GM12864 (cell line): ENCODE measurements around the gene PDLIM1.

ENCODE experiments used
- DNase-seq: peaks from one replicate; pipeline ENCODE4 v3.0.0-alpha.2; 2011; ENCODE audit warnings: low read depth
- H3K4me3 ChIP-seq: 2 replicates; pipeline ENCODE4 v1.5.1; 2011; ENCODE audit warnings: mild to moderate bottlenecking, low read depth, low read length, control low read depth
- CTCF ChIP-seq: IDR thresholded peaks from 2 replicates; pipeline ENCODE4 v1.5.1; 2011; ENCODE audit warnings: low read depth, mild to moderate bottlenecking, moderate library complexity, low read length, control low read depth, inconsistent platforms; ENCODE audit errors: missing control alignments

Gene PDLIM1

GRCh38 chr10:95300022-95300539, 9.3 kb upstream of the PDLIM1 start:
- no peak overlapping the region for H3K4me3 ChIP-seq
- DNase-seq = no peak
- no peak for TF ChIP-seq CTCF

GRCh38 chr10:95297402-95297801, 6.6 kb upstream of the PDLIM1 start:
- peak; percentile 60 for DNase-seq
- H3K4me3 ChIP-seq = no peak overlapping the region
- TF ChIP-seq CTCF = no peak

- TF ChIP-seq CTCF = no peak
- no peak for DNase-seq
- H3K4me3 ChIP-seq = no peak overlapping the region
These were observed 6.0 kb upstream of the PDLIM1 start for GRCh38 chr10:95296764-95297163.

GRCh38 chr10:95295031-95295755, 4.4 kb upstream of the PDLIM1 start:
- TF ChIP-seq CTCF = no peak
- H3K4me3 ChIP-seq = peak overlapping the region; percentile 44
- DNase-seq = peak; percentile 97

GRCh38 chr10:95293631-95294030, 2.8 kb upstream of the PDLIM1 start:
- no peak overlapping the region; the same call in 1 of the 2 replicates for H3K4me3 ChIP-seq
- TF ChIP-seq CTCF = no peak
- no peak for DNase-seq

- TF ChIP-seq CTCF = no peak
- no peak for DNase-seq
- peak overlapping the region; percentile 96 for H3K4me3 ChIP-seq
These were observed 699 bp upstream of the PDLIM1 start for GRCh38 chr10:95291365-95292039.
